Sigmoid colon (tissue), 7 donors: Measurements from ENCODE around the gene IQCK. TPM values are rescaled to one million over a fixed set of nuclear protein-coding genes. Genes with fewer than 3 reads are reported as not detected.
"Not testable (repeated sequence)": the region's sequence is repeated elsewhere in the genome, so short reads cannot be mapped to it uniquely, and the experiment has no call there.

Experiments used
- DNase-seq: peaks from one replicate; pipeline ENCODE4 v3.0.0-alpha.2; 2019
- H3K27ac ChIP-seq, 4 donors: fragments of 200-600 bp; sonication (generic); one replicate each; pipeline ENCODE4 v1.5.1; 2016 to 2019; ENCODE audit warnings: mild to moderate bottlenecking in 1 of 4
- H3K27me3 ChIP-seq, 3 donors: fragments of 200-600 bp; sonication (generic); one replicate each; pipeline ENCODE4 v1.5.1; 2019; ENCODE audit warnings: mild to moderate bottlenecking in 1 of 3
- H3K36me3 ChIP-seq, 4 donors: fragments of 200-600 bp; sonication (generic); one replicate each; pipeline ENCODE4 v1.5.1; 2016 to 2019
- H3K4me1 ChIP-seq, 4 donors: fragments of 200-600 bp; sonication (generic); one replicate each; pipeline ENCODE4 v1.5.1; 2017 to 2019
- H3K4me3 ChIP-seq, 4 donors: fragments of 200-600 bp; sonication (generic); one replicate each; pipeline ENCODE4 v1.5.1; 2017 to 2019; ENCODE audit warnings: mild to moderate bottlenecking in 2 of 4, moderate library complexity in 1 of 4
- H3K9me3 ChIP-seq, 4 donors: fragments of 200-600 bp in 3 of 4; sonication (generic) in 3 of 4; one replicate each; pipeline versions ENCODE4 v1.5.1 to v1.6.1; 2013 to 2019
- EP300 ChIP-seq, 4 donors: sonication (generic); formaldehyde crosslinking; IDR thresholded peaks; one replicate each; pipeline ENCODE4 v1.6.1; 2017; ENCODE audit warnings: antibody characterized with exemption in 4 of 4
- POLR2A ChIP-seq, 2 donors: fragments of 450-650 bp; IDR thresholded peaks; one replicate each; pipeline ENCODE4 v1.6.1; 2016; ENCODE audit warnings: antibody characterized with exemption in 2 of 2, mild to moderate bottlenecking in 2 of 2, moderate library complexity in 2 of 2
- POLR2AphosphoS5 ChIP-seq, 4 donors: sonication (generic); formaldehyde crosslinking; IDR thresholded peaks; one replicate each; pipeline ENCODE4 v1.6.1; 2017; ENCODE audit warnings: antibody characterized with exemption in 4 of 4
- WGBS, 2 donors: extraction: QIAGEN DNeasy Blood & Tissue Kit; methylation state at CpG; one replicate each; pipeline ENCODE4 v1.1.7; 2013; 5-methylcytosine and 5-hydroxymethylcytosine counted together
- intact Hi-C: fragments of 100-400 bp; cut with DNase I; formaldehyde crosslinking; loops from one replicate; pipeline ENCODE4 v1.15.1; 2023
- polyA plus RNA-seq, 3 donors: library from polyadenylated mRNA; stranded (reverse); fragments of 200-250 nt; gene quantifications; one replicate each; pipeline ENCODE4 v1.2.3, GENCODE V29; 2013
- total RNA-seq, 4 donors: library from RNA; depleted of rRNA; stranded (reverse); fragments of >200 nt; gene quantifications; one replicate each; pipeline ENCODE4 v1.1.0, GENCODE V29; 2016
- TF ChIP-seq, protein P1 (sequence below), 4 experiments: fragments of 450-650 bp in 3 of 4; fragments of 200-600 bp in 1 of 4; IDR thresholded peaks; one replicate each; pipeline ENCODE4 v1.5.1; 2016 to 2019; ENCODE audit warnings: antibody characterized with exemption in 4 of 4, mild to moderate bottlenecking in 3 of 4, moderate library complexity in 2 of 4
- donor health status: healthy with polysubstance abuse.
- donor health status: Bipolar disorder and iron deficiency.
- donor health status: healthy.

IQCK gene
- total and polyA plus RNA-seq, 7 donors, result 5.1 to 16.6 (median 10.3) TPM

DNA sequence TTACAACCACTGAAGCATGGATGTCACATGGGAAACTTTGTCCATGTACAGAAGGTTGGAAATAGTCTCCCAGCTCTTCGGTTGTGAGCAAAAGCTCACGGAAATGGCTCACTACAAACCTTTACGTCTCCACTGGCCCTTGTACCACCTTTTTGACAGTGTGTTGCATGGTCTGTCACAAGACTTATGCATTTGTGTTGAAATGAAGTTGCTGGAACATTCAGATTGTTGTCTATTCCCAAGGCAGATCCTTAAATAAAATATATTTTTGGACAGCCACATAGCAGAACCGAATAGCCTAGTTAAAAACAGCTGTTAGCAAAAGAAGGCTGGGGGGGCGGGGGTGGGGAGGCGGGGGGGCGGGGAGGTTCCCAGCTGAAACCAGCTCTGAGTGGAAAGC is 39.3 kb upstream of the IQCK start:
- TF ChIP-seq EP300 (IDR thresholded peaks at IDR 0.05), result no peak
- TF ChIP-seq, protein P1, sequence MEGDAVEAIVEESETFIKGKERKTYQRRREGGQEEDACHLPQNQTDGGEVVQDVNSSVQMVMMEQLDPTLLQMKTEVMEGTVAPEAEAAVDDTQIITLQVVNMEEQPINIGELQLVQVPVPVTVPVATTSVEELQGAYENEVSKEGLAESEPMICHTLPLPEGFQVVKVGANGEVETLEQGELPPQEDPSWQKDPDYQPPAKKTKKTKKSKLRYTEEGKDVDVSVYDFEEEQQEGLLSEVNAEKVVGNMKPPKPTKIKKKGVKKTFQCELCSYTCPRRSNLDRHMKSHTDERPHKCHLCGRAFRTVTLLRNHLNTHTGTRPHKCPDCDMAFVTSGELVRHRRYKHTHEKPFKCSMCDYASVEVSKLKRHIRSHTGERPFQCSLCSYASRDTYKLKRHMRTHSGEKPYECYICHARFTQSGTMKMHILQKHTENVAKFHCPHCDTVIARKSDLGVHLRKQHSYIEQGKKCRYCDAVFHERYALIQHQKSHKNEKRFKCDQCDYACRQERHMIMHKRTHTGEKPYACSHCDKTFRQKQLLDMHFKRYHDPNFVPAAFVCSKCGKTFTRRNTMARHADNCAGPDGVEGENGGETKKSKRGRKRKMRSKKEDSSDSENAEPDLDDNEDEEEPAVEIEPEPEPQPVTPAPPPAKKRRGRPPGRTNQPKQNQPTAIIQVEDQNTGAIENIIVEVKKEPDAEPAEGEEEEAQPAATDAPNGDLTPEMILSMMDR (IDR thresholded peaks at IDR 0.05), result no peak
- TF ChIP-seq POLR2AphosphoS5 (IDR thresholded peaks at IDR 0.05), result no peak
- no peak for TF ChIP-seq POLR2A (IDR thresholded peaks at IDR 0.05)
- DNase-seq, result no peak
- no peaks in the 10 kb centered on the region for H3K4me1 ChIP-seq
- no peaks in the 10 kb centered on the region for H3K27me3 ChIP-seq
- H3K27ac ChIP-seq, result no peak overlapping the region
- no peaks in the 10 kb centered on the region for H3K9me3 ChIP-seq
- intact Hi-C loops, result no loop called here
- H3K36me3 ChIP-seq, result peaks cover 14 to 72% (median 18%) of the 10 kb centered on the region in 4 donors
- 89 to 90% methylated on average over 7 of the region's 7 CpGs for WGBS, 2 donors
- H3K4me3 ChIP-seq, result no peak overlapping the region

DNA sequence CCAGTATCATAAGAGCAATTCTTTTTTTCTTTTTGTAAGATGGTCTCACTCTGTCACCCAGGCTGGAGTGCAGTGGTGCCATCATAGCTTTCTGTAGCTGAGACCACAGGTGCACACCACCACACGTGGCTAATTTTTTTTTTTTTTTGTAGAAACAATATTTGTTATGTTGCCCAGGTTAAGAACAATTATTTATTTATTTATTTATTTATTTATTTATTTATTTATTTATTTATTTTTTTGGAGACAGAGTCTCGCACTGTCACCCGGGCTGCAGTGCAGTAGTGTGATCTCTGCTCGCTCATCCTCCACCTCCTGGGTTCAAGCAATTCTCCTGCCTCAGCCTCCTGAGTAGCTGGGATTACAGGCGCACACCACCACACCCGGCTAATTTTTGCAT is 38.8 kb upstream of the IQCK start:
- H3K9me3 ChIP-seq, DNase-seq, H3K4me3 ChIP-seq, H3K4me1 ChIP-seq, intact Hi-C loops, H3K27ac ChIP-seq, H3K27me3 ChIP-seq: not testable (repeated sequence)
- peaks cover 17 to 75% (median 22%) of the 10 kb centered on the region in 4 donors for H3K36me3 ChIP-seq
- WGBS, 2 donors, result 95 to 97% methylated on average over 6 of the region's 6 CpGs

DNA sequence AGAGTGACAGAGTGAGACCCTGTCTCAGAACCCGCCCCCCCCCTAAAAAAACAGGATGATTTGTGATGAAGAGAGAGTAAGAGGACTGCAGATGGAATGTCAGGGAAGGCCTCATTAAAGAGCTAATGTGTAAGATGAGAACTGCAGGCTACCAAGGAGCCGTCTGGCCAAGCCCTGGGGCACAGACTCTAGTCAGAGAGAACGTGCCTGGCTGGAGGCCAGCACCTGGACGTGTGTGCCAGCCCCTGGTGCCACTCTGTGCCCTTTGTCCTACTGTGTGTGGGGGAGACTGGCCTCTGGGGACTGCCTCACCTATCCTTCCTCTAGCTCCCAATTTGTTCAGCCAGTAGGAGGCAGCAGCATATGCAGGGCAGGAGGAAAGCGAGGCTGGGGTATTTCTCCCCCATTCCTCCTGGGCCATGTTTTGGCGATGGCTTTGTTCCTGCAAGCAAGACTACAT is 37.2 kb upstream of the IQCK start:
- intact Hi-C loops, result no loop called here
- H3K9me3 ChIP-seq, result no peaks in the 10 kb centered on the region
- H3K4me3 ChIP-seq, result no peak overlapping the region
- peaks cover 27 to 77% (median 33%) of the 10 kb centered on the region in 4 donors for H3K36me3 ChIP-seq
- no peak for DNase-seq
- H3K4me1 ChIP-seq, result no peaks in the 10 kb centered on the region
- H3K27me3 ChIP-seq, result no peaks in the 10 kb centered on the region
- TF ChIP-seq, protein P1 (IDR thresholded peaks at IDR 0.05), result no peak
- no peak for TF ChIP-seq POLR2AphosphoS5 (IDR thresholded peaks at IDR 0.05)
- no peak for TF ChIP-seq POLR2A (IDR thresholded peaks at IDR 0.05)
- WGBS, 2 donors, result 69 to 83% methylated on average over 6 of the region's 6 CpGs
- H3K27ac ChIP-seq, result no peak overlapping the region

DNA sequence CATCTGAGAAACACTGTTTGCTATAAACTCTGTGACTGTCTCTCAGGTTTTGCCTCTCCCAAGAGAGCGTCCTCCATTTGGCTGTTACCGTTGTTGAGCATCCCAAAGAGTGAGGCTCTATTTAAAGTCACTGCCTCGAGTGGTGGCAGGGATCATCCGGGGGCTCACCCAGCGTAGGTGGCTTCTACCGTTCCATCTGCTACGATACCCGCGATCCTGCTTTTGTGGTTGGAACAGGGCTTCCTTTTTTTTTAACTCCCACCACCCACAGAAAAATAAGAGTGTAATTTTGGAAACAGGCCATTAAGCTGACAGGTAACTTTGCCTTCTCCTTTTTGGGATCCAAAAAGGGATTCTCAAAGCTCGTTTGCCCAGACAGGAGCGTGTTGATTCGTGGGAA is 36.4 kb upstream of the IQCK start:
- Histone ChIP-seq H3K36me3 (peaks cover 27 to 77% (median 38%) of the 10 kb centered on the region in 4 donors), H3K4me3 (no peak overlapping the region), H3K4me1 (no peaks in the 10 kb centered on the region), H3K9me3 (no peaks in the 10 kb centered on the region), H3K27ac (no peak overlapping the region), H3K27me3 (no peaks in the 10 kb centered on the region)
- intact Hi-C loops, result no loop called here
- 86 to 92% methylated on average over 12 of the region's 12 CpGs for WGBS, 2 donors
- TF ChIP-seq POLR2AphosphoS5 (IDR thresholded peaks at IDR 0.05), result no peak
- no peak for TF ChIP-seq POLR2A (IDR thresholded peaks at IDR 0.05)
- TF ChIP-seq, protein P1 (IDR thresholded peaks at IDR 0.05), result no peak
- DNase-seq, result no peak

DNA sequence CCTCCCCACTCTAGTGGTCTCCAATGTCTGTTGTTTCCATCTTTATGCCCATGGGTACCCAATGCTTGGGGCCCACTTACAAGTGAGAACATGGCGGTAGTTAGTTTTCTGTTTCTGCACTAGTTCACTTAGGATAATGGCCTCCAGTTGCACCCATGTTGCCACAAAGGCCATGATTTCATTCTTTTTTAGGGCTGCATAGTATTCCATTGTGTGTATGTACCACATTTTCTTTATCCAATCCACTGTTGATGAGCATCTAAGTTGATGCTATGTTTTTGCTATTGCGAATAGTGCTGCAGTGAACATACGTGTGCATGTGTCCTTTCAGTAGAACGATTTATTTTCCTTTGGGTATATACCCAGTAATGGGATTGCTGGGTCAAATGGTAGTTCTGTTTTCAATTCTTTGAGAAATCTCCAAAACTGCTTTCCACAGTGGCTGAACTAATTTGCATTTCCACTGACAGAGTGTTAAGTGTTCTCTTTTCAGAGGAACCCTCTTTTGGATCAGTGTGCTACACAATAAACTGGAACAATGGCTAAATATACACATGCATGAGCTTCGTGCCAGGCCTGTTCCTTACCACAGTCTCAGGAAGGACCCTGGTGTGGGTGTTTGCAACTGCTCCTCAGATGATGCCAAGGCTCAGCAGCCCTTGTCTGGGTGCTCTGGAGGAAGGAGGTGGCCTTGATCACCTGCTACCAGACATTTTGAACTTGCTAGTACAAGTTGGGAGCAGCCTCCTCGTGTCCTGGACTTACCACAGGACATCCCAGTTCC is 34.4 kb upstream of the IQCK start:
- Histone ChIP-seq H3K36me3 (peaks cover 27 to 84% (median 45%) of the 10 kb centered on the region in 4 donors), H3K9me3 (no peaks in the 10 kb centered on the region), H3K27ac (no peak overlapping the region), H3K4me1 (no peaks in the 10 kb centered on the region), H3K27me3 (no peaks in the 10 kb centered on the region), H3K4me3 (no peak overlapping the region)
- intact Hi-C loops, result no loop called here
- DNase-seq, result no peak
- no peak for TF ChIP-seq POLR2A (IDR thresholded peaks at IDR 0.05)
- TF ChIP-seq POLR2AphosphoS5 (IDR thresholded peaks at IDR 0.05), result no peak
- TF ChIP-seq EP300 (IDR thresholded peaks at IDR 0.05), result no peak
- TF ChIP-seq, protein P1 (IDR thresholded peaks at IDR 0.05), result no peak
- 95 to 97% methylated on average over 6 of the region's 6 CpGs for WGBS, 2 donors
